Uterus (tissue), 2 donors: ENCODE data around the gene PRRG3.

ENCODE experiments used
- CTCF ChIP-seq, 4 experiments: fragments of 200-600 bp in 2 of 4; fragments of 450-650 bp in 2 of 4; sonication (generic) in 2 of 4; IDR thresholded peaks; one replicate each; pipeline ENCODE4 v1.5.1; 2016 to 2019; ENCODE audit warnings: antibody characterized with exemption in 4 of 4, mild to moderate bottlenecking in 2 of 4, moderate library complexity in 1 of 4
- POLR2A ChIP-seq, 2 donors: fragments of 450-650 bp; IDR thresholded peaks; one replicate each; pipeline ENCODE4 v1.6.1; 2016; ENCODE audit warnings: antibody characterized with exemption in 2 of 2, mild to moderate bottlenecking in 1 of 2, moderate library complexity in 1 of 2

- TF ChIP-seq POLR2A (IDR thresholded peaks at IDR 0.05) (no peak), CTCF (IDR thresholded peaks at IDR 0.05) (no peak)
These were observed 5.8 kb downstream of the PRRG3 start for GRCh38 chrX:151701071-151701470.
